Neural cell (in vitro differentiated cells): Measurements from ENCODE around the gene CCNY. TPM values are rescaled to one million over a fixed set of nuclear protein-coding genes. Genes with fewer than 3 reads are reported as not detected.

ENCODE experiments used
- H2AFZ ChIP-seq: fragments of 200-600, 300-800 bp; sonication (generic), shearing (Covaris generic); 2 replicates; pipeline ENCODE4 v1.6.0; 2014; ENCODE audit warnings: low read depth, mild to moderate bottlenecking, antibody characterized with exemption, low read length, moderate library complexity
- H3F3A ChIP-seq: fragments of 200-600 bp; shearing (Covaris generic); 2 replicates; pipeline ENCODE4 v1.6.1; 2016; ENCODE audit warnings: mild to moderate bottlenecking, moderate library complexity, mixed read lengths, antibody characterized with exemption, low read length; ENCODE audit not compliant: insufficient read depth, poor library complexity, severe bottlenecking
- H3K27ac ChIP-seq: fragments of 200-600, 300-800 bp; sonication (generic), shearing (Covaris generic); 2 replicates; pipeline ENCODE4 v1.5.1; 2014; ENCODE audit warnings: mild to moderate bottlenecking, low read length, moderate library complexity
- H3K27me3 ChIP-seq: fragments of 300-800, 200-600 bp; sonication (generic), shearing (Covaris generic); 2 replicates; pipeline ENCODE4 v1.6.0; 2014; ENCODE audit warnings: mild to moderate bottlenecking, low read depth, low read length, moderate library complexity; ENCODE audit not compliant: insufficient read depth
- H3K36me3 ChIP-seq: fragments of 300-800, 200-600 bp; sonication (generic), shearing (Covaris generic); 2 replicates; pipeline ENCODE4 v1.5.1; 2014; ENCODE audit warnings: mild to moderate bottlenecking, antibody characterized with exemption, low read length, moderate library complexity; ENCODE audit not compliant: insufficient read depth
- H3K4me2 ChIP-seq: fragments of 300-800, 200-600 bp; sonication (generic), shearing (Covaris generic); 2 replicates; pipeline ENCODE4 v1.6.0; 2014; ENCODE audit warnings: mild to moderate bottlenecking, low read length
- H3K4me3 ChIP-seq: fragments of 300-800, 200-600 bp; sonication (generic), shearing (Covaris generic); 2 replicates; pipeline ENCODE4 v1.5.1; 2014; ENCODE audit warnings: mild to moderate bottlenecking, low read length, moderate library complexity
- H3K79me2 ChIP-seq: fragments of 200-600 bp; shearing (Covaris generic); replicated peaks from 2 replicates; pipeline ENCODE4 v1.6.0; 2014; ENCODE audit warnings: mild to moderate bottlenecking, low read length, moderate library complexity; ENCODE audit not compliant: insufficient read depth
- H3K9ac ChIP-seq: fragments of 300-800, 200-600 bp; sonication (generic), shearing (Covaris generic); 2 replicates; pipeline ENCODE4 v1.6.1; 2016; ENCODE audit warnings: mild to moderate bottlenecking, low read length, mixed read lengths
- H3K9me2 ChIP-seq: fragments of 200-600 bp; shearing (Covaris generic); 2 replicates; pipeline ENCODE4 v1.6.1; 2016; ENCODE audit warnings: mild to moderate bottlenecking, low read length, mixed read lengths; ENCODE audit not compliant: insufficient read depth
- H3K9me3 ChIP-seq: fragments of 200-600, 300-800 bp; sonication (generic), shearing (Covaris generic); 2 replicates; pipeline ENCODE4 v1.6.1; 2016; ENCODE audit warnings: mild to moderate bottlenecking, mixed run types, low read length, moderate library complexity, mixed read lengths
- H4K20me1 ChIP-seq: fragments of 200-600 bp; shearing (Covaris generic); 2 replicates; pipeline ENCODE4 v1.6.1; 2016; ENCODE audit warnings: mild to moderate bottlenecking, mixed run types; ENCODE audit not compliant: insufficient read depth
- EP300 ChIP-seq: fragments of 450-650 bp; conservative IDR thresholded peaks from 2 replicates; pipeline ENCODE4 v1.6.1; 2014; ENCODE audit warnings: antibody characterized with exemption, mild to moderate bottlenecking, moderate library complexity; ENCODE audit not compliant: poor library complexity, severe bottlenecking
- EZH2 ChIP-seq: fragments of 200-600, 300-800 bp; shearing (Covaris generic), sonication (generic); IDR thresholded peaks from 2 replicates; pipeline ENCODE4 v1.6.1; 2014; ENCODE audit warnings: antibody characterized with exemption, low read length, borderline replicate concordance, mild to moderate bottlenecking; ENCODE audit not compliant: insufficient read depth, poor library complexity, severe bottlenecking
- MXI1 ChIP-seq: fragments of 450-650 bp; conservative IDR thresholded peaks from 2 replicates; pipeline ENCODE4 v1.6.1; 2014; ENCODE audit warnings: antibody characterized with exemption, mild to moderate bottlenecking; ENCODE audit not compliant: poor library complexity, severe bottlenecking
- POLR2AphosphoS5 ChIP-seq: IDR thresholded peaks from 2 replicates; pipeline ENCODE4 v1.6.1; 2012
- RAD21 ChIP-seq: fragments of 450-650 bp; conservative IDR thresholded peaks from 2 replicates; pipeline ENCODE4 v1.6.1; 2014; ENCODE audit warnings: antibody characterized with exemption, mild to moderate bottlenecking, moderate library complexity
- SMC3 ChIP-seq: fragments of 450-650 bp; conservative IDR thresholded peaks from 2 replicates; pipeline ENCODE4 v1.6.1; 2014; ENCODE audit warnings: antibody characterized with exemption, mild to moderate bottlenecking, moderate library complexity; ENCODE audit not compliant: poor library complexity
- TAF1 ChIP-seq: IDR thresholded peaks from 2 replicates; pipeline ENCODE4 v1.6.1; 2012; ENCODE audit warnings: low read depth
- polyA plus RNA-seq: library from polyadenylated mRNA; depleted of rRNA; stranded (reverse); fragments of >200 nt; gene quantifications from 2 replicates; pipeline ENCODE4 v1.2.3, GENCODE V29; 2014
- TF ChIP-seq, protein P1 (sequence below): IDR thresholded peaks from 2 replicates; pipeline ENCODE4 v1.6.1; 2012; ENCODE audit warnings: borderline replicate concordance
- TF ChIP-seq, protein P2 (sequence below): fragments of 450-650 bp; IDR thresholded peaks from 2 replicates; pipeline ENCODE4 v1.5.1; 2014; ENCODE audit warnings: antibody characterized with exemption, mild to moderate bottlenecking, moderate library complexity; ENCODE audit not compliant: poor library complexity, severe bottlenecking

The CCNY gene
- polyA plus RNA-seq, 1 donor from 2014 or later = 36.4 TPM

- no peaks in the 10 kb centered on the region for H3K27me3 ChIP-seq
- no peak overlapping the region for H3K27ac ChIP-seq
- H3F3A ChIP-seq = no peaks in the 10 kb centered on the region
- no peaks in the 10 kb centered on the region for H4K20me1 ChIP-seq
- no peak overlapping the region for H3K4me3 ChIP-seq
- TF ChIP-seq EZH2 = no peak
- TF ChIP-seq MXI1 = no peak
- TF ChIP-seq TAF1 = no peak
- TF ChIP-seq SMC3 = no peak
- no peak for TF ChIP-seq RAD21
- no peaks in the 10 kb centered on the region for H3K36me3 ChIP-seq
- H3K9me2 ChIP-seq = no peaks in the 10 kb centered on the region
- no peak overlapping the region for H3K9ac ChIP-seq
- no peak overlapping the region for H3K4me2 ChIP-seq
- no peaks in the 10 kb centered on the region for H3K9me3 ChIP-seq
- peaks cover 32% of the 10 kb centered on the region for H3K79me2 ChIP-seq
- H2AFZ ChIP-seq = no peak overlapping the region
Observed at GRCh38 chr10:35445150-35445884, 109.0 kb downstream of the CCNY start.

DNA sequence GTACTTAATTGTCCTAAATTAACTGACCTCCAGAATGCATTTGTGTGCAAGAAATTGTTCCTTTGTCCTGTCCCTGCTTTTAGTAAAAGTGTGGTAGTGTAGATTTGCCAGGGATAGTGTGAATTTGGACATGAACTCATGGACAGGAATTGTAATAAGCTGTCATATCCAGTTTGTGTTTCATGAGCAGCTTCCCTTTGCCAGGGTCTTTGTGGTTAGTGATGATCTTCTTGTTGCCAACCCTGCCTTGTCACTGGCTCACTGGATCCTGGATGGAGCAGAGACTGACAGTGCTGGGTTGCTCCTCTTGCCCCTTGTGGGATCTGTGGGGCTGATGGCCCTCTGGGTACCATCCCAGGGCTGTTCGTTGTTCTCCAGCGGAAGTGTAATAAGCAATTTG is 110.1 kb downstream of the CCNY start:
- Histone ChIP-seq H3K9me3 (no peaks in the 10 kb centered on the region), H2AFZ (no peak overlapping the region), H3K4me3 (no peak overlapping the region), H3K36me3 (no peaks in the 10 kb centered on the region), H3K27ac (no peak overlapping the region), H3K79me2 (peaks cover 27% of the 10 kb centered on the region), H3K9ac (no peak overlapping the region), H3K9me2 (no peaks in the 10 kb centered on the region), H3K27me3 (no peaks in the 10 kb centered on the region), H4K20me1 (no peaks in the 10 kb centered on the region), H3F3A (no peaks in the 10 kb centered on the region), H3K4me2 (no peak overlapping the region)
- TF ChIP-seq MXI1 (no peak), EP300 (no peak), EZH2 (no peak), TAF1 (no peak), SMC3 (no peak), POLR2AphosphoS5 (no peak), RAD21 (no peak)
- TF ChIP-seq, protein P1, sequence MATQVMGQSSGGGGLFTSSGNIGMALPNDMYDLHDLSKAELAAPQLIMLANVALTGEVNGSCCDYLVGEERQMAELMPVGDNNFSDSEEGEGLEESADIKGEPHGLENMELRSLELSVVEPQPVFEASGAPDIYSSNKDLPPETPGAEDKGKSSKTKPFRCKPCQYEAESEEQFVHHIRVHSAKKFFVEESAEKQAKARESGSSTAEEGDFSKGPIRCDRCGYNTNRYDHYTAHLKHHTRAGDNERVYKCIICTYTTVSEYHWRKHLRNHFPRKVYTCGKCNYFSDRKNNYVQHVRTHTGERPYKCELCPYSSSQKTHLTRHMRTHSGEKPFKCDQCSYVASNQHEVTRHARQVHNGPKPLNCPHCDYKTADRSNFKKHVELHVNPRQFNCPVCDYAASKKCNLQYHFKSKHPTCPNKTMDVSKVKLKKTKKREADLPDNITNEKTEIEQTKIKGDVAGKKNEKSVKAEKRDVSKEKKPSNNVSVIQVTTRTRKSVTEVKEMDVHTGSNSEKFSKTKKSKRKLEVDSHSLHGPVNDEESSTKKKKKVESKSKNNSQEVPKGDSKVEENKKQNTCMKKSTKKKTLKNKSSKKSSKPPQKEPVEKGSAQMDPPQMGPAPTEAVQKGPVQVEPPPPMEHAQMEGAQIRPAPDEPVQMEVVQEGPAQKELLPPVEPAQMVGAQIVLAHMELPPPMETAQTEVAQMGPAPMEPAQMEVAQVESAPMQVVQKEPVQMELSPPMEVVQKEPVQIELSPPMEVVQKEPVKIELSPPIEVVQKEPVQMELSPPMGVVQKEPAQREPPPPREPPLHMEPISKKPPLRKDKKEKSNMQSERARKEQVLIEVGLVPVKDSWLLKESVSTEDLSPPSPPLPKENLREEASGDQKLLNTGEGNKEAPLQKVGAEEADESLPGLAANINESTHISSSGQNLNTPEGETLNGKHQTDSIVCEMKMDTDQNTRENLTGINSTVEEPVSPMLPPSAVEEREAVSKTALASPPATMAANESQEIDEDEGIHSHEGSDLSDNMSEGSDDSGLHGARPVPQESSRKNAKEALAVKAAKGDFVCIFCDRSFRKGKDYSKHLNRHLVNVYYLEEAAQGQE = no peak
- TF ChIP-seq, protein P2, sequence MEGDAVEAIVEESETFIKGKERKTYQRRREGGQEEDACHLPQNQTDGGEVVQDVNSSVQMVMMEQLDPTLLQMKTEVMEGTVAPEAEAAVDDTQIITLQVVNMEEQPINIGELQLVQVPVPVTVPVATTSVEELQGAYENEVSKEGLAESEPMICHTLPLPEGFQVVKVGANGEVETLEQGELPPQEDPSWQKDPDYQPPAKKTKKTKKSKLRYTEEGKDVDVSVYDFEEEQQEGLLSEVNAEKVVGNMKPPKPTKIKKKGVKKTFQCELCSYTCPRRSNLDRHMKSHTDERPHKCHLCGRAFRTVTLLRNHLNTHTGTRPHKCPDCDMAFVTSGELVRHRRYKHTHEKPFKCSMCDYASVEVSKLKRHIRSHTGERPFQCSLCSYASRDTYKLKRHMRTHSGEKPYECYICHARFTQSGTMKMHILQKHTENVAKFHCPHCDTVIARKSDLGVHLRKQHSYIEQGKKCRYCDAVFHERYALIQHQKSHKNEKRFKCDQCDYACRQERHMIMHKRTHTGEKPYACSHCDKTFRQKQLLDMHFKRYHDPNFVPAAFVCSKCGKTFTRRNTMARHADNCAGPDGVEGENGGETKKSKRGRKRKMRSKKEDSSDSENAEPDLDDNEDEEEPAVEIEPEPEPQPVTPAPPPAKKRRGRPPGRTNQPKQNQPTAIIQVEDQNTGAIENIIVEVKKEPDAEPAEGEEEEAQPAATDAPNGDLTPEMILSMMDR = no peak
